ENCODE results near the gene LILRA6. TPM values are rescaled to one million over a fixed set of nuclear protein-coding genes. Genes with fewer than 3 reads are reported as not detected.
"Not testable (repeated sequence)": the region's sequence is repeated elsewhere in the genome, so short reads cannot be mapped to it uniquely, and the experiment has no call there.

The LILRA6 gene
- total RNA-seq, result 1 to 10 TPM in 1 of 4 donors, under 1 TPM in 2, not detected in 1; 0.19 to 1.1 (median 0.52) TPM

DNA sequence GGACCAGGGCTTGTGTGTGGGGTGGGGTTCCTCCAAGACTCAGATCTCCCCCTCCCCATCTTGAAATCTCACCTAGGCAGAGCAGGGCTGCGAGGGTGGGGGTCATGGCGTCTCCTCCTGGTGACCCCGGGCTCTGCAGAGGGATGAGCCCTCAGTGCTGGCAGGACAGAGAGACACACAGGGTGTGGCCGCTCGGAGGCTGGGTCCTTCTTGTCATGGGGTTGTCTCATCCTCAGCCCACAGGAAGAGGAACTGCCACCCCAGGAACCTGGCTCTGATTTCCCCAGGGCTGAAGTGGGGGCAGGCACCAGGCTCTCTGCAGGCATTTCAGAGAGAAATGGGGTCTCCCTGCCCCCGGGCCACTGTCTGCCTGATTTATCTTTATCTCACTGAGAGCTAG is at the start of gene LILRA6:
Gene LILRA6 (minus strand): TSS at position 145 of the 400 bp plus-strand sequence.
- H3K4me1 ChIP-seq; in situ Hi-C loops (cut with MboI; ENCODE audit: low sequenced_read_pairs in 4 of 4); DNase-seq; intact Hi-C loops (cut with DNase I; ENCODE audit: low total_unique reads); H3K4me3 ChIP-seq; H3K36me3 ChIP-seq; H3K9me3 ChIP-seq; H3K27ac ChIP-seq; H3K27me3 ChIP-seq; ATAC-seq: not testable (repeated sequence)

DNA sequence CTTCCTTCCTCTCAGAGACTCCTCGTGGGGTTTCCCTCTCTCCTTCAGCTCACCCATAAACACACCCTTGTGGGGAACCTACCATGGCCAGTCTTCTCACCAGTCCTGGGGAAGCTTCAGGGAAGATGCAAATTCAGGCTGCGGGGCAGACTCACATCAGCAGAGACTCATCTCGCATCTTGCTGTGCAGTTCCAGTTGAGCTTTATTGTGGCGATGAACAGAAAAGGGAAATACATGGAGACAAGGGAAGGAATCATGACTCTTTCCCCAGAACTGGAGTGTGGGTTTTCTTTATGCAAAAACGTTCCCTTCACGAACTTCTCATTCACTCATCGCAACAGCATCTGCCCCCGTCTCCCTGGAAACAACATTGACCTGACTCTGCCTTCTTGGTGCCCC is 46.6 kb upstream of the LILRA6 start:
- H3K27ac ChIP-seq; H3K4me3 ChIP-seq; H3K4me1 ChIP-seq; in situ Hi-C loops (cut with MboI; ENCODE audit: low sequenced_read_pairs in 4 of 4); DNase-seq; H3K36me3 ChIP-seq; ATAC-seq; H3K9me3 ChIP-seq; H3K27me3 ChIP-seq; intact Hi-C loops (cut with DNase I; ENCODE audit: low total_unique reads): not testable (repeated sequence)

DNA sequence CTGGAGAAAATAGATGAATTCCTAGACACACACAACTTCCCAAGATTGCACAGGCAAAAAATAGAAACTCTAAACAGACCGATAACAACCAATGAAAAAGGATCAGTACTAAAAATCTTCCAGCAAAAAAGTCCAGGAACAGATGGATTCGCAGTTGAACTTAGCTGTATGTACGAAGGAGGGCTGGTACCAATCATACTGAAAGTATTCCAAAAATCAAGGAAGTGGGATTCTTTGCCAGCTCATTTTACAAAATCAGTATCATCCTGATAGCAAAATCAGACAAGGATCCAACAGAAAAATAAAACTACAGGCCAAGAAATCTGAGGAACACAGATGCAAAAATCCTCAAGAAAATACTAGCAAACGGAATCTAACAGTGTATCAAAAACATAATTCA is 44.9 kb upstream of the LILRA6 start:
- in situ Hi-C loops (cut with MboI; ENCODE audit: low sequenced_read_pairs in 4 of 4), result no loop called here
- Histone ChIP-seq H3K27ac (no peak overlapping the region), H3K36me3 (no peaks in the 10 kb centered on the region), H3K4me3 (no peak overlapping the region), H3K27me3 (no peaks in the 10 kb centered on the region), H3K9me3 (no peaks in the 10 kb centered on the region), H3K4me1 (no peaks in the 10 kb centered on the region)
- intact Hi-C loops (cut with DNase I; ENCODE audit: low total_unique reads), result no loop called here
- no peak for DNase-seq
- no peak for ATAC-seq
- no peak for TF ChIP-seq POLR2A (IDR thresholded peaks at IDR 0.05)
- TF ChIP-seq, protein P1, sequence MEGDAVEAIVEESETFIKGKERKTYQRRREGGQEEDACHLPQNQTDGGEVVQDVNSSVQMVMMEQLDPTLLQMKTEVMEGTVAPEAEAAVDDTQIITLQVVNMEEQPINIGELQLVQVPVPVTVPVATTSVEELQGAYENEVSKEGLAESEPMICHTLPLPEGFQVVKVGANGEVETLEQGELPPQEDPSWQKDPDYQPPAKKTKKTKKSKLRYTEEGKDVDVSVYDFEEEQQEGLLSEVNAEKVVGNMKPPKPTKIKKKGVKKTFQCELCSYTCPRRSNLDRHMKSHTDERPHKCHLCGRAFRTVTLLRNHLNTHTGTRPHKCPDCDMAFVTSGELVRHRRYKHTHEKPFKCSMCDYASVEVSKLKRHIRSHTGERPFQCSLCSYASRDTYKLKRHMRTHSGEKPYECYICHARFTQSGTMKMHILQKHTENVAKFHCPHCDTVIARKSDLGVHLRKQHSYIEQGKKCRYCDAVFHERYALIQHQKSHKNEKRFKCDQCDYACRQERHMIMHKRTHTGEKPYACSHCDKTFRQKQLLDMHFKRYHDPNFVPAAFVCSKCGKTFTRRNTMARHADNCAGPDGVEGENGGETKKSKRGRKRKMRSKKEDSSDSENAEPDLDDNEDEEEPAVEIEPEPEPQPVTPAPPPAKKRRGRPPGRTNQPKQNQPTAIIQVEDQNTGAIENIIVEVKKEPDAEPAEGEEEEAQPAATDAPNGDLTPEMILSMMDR (IDR thresholded peaks at IDR 0.05 in 4 of 5, conservative IDR thresholded peaks at IDR 0.05 in 1 of 5), result no peak

DNA sequence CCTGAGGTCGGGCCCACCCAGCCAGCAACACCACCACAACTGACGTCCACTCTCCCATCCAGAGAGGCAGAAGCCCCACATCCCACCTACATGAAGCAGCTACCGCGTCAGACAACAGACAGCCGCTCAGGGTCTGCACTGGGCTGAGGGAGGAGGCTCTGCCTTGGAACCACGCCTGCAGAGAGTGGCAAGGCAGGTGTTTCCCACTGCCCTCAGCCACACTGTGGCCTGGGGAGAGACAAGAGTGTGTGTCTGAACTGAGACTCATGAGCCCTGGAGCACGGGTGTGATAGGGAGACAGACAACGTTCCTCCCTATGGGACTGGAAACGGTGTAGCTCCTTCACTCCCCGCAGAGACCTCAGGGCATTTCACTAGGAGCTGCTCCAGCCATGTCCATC is 43.7 kb upstream of the LILRA6 start:
- DNase-seq; H3K27ac ChIP-seq; intact Hi-C loops (cut with DNase I; ENCODE audit: low total_unique reads); H3K4me1 ChIP-seq; in situ Hi-C loops (cut with MboI; ENCODE audit: low sequenced_read_pairs in 4 of 4); H3K4me3 ChIP-seq; H3K9me3 ChIP-seq; H3K27me3 ChIP-seq; ATAC-seq; H3K36me3 ChIP-seq: not testable (repeated sequence)

DNA sequence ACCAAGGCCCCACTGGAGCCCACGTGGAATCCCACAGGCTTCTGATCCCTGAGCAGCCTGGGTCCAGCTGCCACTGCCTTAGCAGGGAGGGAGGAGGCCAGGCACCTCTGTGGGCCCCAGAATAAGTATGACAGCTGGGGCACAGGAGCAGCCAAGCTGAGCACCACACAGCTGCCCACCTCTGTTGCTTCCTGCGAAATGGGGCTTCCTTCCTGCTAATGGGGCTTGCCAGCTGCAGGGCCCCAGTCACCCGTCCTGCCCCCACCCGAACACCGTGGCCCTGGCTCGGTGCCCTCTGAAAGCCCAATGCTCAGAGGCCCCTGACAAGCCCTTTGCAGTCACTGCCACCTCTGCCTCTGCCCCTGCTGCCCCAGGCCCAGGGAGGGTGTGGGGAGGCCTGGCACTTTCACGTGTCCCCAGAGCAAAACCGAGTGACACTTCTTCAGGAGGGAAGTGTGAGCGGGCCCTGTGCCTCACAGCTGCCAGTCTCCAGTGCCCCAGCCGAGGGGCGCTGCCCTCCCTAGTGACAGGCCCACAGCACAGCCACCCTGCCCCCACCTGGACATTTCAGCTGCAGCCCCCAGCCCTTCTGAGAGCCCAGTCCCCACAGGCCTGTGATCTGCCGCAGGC is 43.0 kb upstream of the LILRA6 start:
- DNase-seq; intact Hi-C loops (cut with DNase I; ENCODE audit: low total_unique reads); H3K27me3 ChIP-seq; H3K9me3 ChIP-seq; H3K4me1 ChIP-seq; in situ Hi-C loops (cut with MboI; ENCODE audit: low sequenced_read_pairs in 4 of 4); H3K27ac ChIP-seq; H3K4me3 ChIP-seq; H3K36me3 ChIP-seq; ATAC-seq: not testable (repeated sequence)

DNA sequence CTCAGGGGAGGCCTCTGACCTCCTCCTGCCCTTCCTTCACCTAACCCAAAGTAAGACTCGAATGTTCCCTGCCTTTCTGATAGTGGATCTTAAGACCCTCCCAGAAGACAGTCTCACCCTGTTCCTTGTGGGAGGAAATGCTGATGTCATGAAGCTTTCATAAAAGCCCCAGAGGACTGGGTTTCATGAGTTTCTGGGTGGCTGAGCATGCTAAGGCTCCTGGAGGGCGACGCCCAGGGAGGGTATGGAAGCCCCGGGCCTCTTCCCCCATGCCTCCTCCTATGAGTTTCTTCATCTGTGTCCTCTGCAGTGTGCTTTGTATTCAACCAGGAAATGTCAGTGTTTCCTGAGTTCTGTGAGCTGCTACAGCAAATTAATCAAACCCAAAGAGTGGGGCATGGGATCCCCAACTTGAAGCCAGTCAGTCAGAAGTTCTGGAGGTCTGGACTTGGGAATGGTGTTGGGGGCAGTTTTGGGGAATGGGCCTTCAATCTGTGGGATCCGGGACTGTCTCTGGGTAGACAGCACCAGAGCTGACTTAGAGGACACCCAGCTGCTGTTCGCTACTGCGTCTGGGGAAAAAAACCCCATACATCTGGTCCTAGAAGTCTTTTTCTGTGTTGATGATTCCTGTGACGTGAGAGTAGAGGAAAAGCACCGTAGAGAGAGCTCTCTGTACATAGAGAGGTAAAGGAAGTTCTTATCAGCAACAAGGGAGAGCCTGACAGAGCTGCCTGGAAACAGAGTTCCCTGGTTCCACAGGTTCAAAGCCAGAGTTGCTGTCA is 40.3 kb upstream of the LILRA6 start:
- Histone ChIP-seq H3K27ac (no peak overlapping the region), H3K36me3 (no peaks in the 10 kb centered on the region), H3K4me3 (no peak overlapping the region), H3K9me3 (no peaks in the 10 kb centered on the region), H3K4me1 (no peaks in the 10 kb centered on the region), H3K27me3 (peaks cover 0 to 5% (median 0%) of the 10 kb centered on the region in 3 donors)
- no peak for DNase-seq
- in situ Hi-C loops (cut with MboI; ENCODE audit: low sequenced_read_pairs in 4 of 4) (loop anchor here in 1 of 4 donors (5.0 kb wide), 1 partner anchor 304 kb away; no protein-coding TSS in a partner anchor), intact Hi-C loops (cut with DNase I; ENCODE audit: low total_unique reads) (loop anchor here (5.0 kb wide), 1 partner anchor 304 kb away; no protein-coding TSS in a partner anchor)
- ATAC-seq, result no peak
- TF ChIP-seq, protein P1 (IDR thresholded peaks at IDR 0.05 in 4 of 5, conservative IDR thresholded peaks at IDR 0.05 in 1 of 5), result no peak
- TF ChIP-seq POLR2A (IDR thresholded peaks at IDR 0.05), result no peak

DNA sequence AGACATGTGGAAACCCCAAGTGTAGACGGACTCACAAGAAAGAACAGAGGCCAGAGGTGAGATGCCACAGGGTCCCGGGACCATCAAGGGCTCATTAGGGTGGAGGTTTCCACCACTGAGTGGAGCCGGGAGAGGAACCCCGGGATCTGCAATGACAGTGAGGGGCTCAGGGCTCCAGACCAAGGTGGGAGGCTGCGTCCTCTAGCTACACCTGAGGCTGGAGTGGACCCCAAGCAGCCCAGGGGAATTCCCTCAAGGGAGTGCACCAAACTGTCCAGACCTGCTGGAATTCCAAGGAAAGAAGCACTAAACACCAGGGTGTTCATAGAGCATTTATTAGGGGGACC is 39.1 kb upstream of the LILRA6 start:
- intact Hi-C loops (cut with DNase I; ENCODE audit: low total_unique reads) (loop anchor here (5.0 kb wide), 1 partner anchor 306 kb away; no protein-coding TSS in a partner anchor), in situ Hi-C loops (cut with MboI; ENCODE audit: low sequenced_read_pairs in 4 of 4) (loop anchor here in 1 of 4 donors (5.0 kb wide), 1 partner anchor 306 kb away; no protein-coding TSS in a partner anchor)
- not testable (repeated sequence) for H3K36me3 ChIP-seq, H3K27ac ChIP-seq, H3K4me1 ChIP-seq, DNase-seq, ATAC-seq, H3K9me3 ChIP-seq, H3K4me3 ChIP-seq, H3K27me3 ChIP-seq
